Measurements from ENCODE around the gene EPB41L2.

- no peak for TF ChIP-seq EZH2 (IDR thresholded peaks at IDR 0.05; ENCODE audit: borderline replicate concordance)
- TF ChIP-seq CTCF (IDR thresholded peaks at IDR 0.05; ENCODE audit: poor library complexity), result no peak
Observed at GRCh38 chr6:130796313-130796905, 266.6 kb downstream of the EPB41L2 start.
